Measurements from ENCODE around the gene SMIM33.

GRCh38 chr5:139422307-139422893 is 48.4 kb upstream of the SMIM33 start:
- peak; percentile 88 for TF ChIP-seq CTCF (IDR thresholded peaks at IDR 0.05)
- TF ChIP-seq EZH2 (IDR thresholded peaks at IDR 0.05; ENCODE audit: borderline replicate concordance, insufficient read depth, low read depth, low read length, poor library complexity, severe bottlenecking): no peak

Data from B cell (primary cell).